ENCODE results near the gene REEP2. TPM values are rescaled to one million over a fixed set of nuclear protein-coding genes. Genes with fewer than 3 reads are reported as not detected.

REEP2 gene
- total RNA-seq, 1 experiment from 2014 or later = 49.0 TPM

- Histone ChIP-seq H3T11ph (ENCODE audit: low read length) (no peak overlapping the region), H4K91ac (ENCODE audit: insufficient read length, low read depth, low read length) (no peak overlapping the region), H3K4me2 (ENCODE audit: insufficient read depth, insufficient read length, low read length) (no peak overlapping the region), H3K23me2 (ENCODE audit: insufficient read length, low read depth, low read length, poor library complexity, severe bottlenecking) (peaks cover 11% of the 10 kb centered on the region), H3K56ac (ENCODE audit: insufficient read length, low read depth, low read length) (no peak overlapping the region), H4K8ac (replicated peaks; ENCODE audit: insufficient read length, low read depth, low read length) (no peak overlapping the region), H2BK5ac (ENCODE audit: insufficient read length, low read length) (no peak overlapping the region), H3K79me2 (ENCODE audit: insufficient read depth, low read length) (no peaks in the 10 kb centered on the region), H4K20me1 (ENCODE audit: control insufficient read depth, insufficient read depth, insufficient read length) (no peaks in the 10 kb centered on the region), H3K18ac (ENCODE audit: insufficient read length, low read depth, low read length) (no peak overlapping the region), H3K9me3 (ENCODE audit: control insufficient read depth, low read depth, low read length) (no peaks in the 10 kb centered on the region), H3K4me1 (ENCODE audit: insufficient read depth, low read length) (peaks cover 4% of the 10 kb centered on the region; the same call in 1 of the 2 replicates), H2BK12ac (ENCODE audit: insufficient read length, low read depth, low read length) (no peak overlapping the region), H3K9ac (ENCODE audit: extremely low read depth, insufficient read length, low read length) (no peak overlapping the region), H3K14ac (ENCODE audit: insufficient read depth, low read length) (no peak overlapping the region), H4K5ac (ENCODE audit: insufficient read length, low read depth, low read length) (no peak overlapping the region), H3K27ac (ENCODE audit: insufficient read length, low read depth, low read length) (no peak overlapping the region), H2AFZ (ENCODE audit: low read length) (no peak overlapping the region), H2BK15ac (ENCODE audit: low read depth, low read length) (no peak overlapping the region), H3K79me1 (ENCODE audit: insufficient read depth, low read depth, low read length, poor library complexity, severe bottlenecking) (no peaks in the 10 kb centered on the region), H2BK120ac (ENCODE audit: low read depth, low read length, poor library complexity, severe bottlenecking) (no peak overlapping the region), H2BK20ac (ENCODE audit: low read depth, low read length, poor library complexity, severe bottlenecking) (no peak overlapping the region), H3K23ac (ENCODE audit: insufficient read length, low read depth, low read length) (no peak overlapping the region), H3K4ac (ENCODE audit: low read depth, low read length) (no peak overlapping the region), H3K27me3 (ENCODE audit: insufficient read depth, low read length) (no peaks in the 10 kb centered on the region; the same call in 1 of the 2 replicates), H2AK5ac (ENCODE audit: insufficient read length, low read length) (no peak overlapping the region)
- H3K27me3 Mint-ChIP-seq (ENCODE audit: low read depth) = peaks cover 15% of the 10 kb centered on the region
- no peak for TF ChIP-seq CTCF (conservative IDR thresholded peaks at IDR 0.05)
- no CpG with 5 or more reads among the region's 7 CpGs for WGBS (ENCODE audit: extremely low coverage, insufficient read length, low lambda C conversion rate)
- no peaks in the 10 kb centered on the region; a peak in 1 of 7 replicates for H3K36me3 Mint-ChIP-seq (ENCODE audit: insufficient read depth in 1 of 3, low read depth in 3 of 3)
- H3K9me3 Mint-ChIP-seq = no peaks in the 10 kb centered on the region; a peak in 1 of 5 replicates
- H3K27ac Mint-ChIP-seq = peak overlapping the region in 2 of 3 experiments; percentile 72 to 81; a peak in 1 of 7 replicates
- no peak for DNase-seq
- peaks cover 22 to 25% of the 10 kb centered on the region in 2 experiments for H3K4me1 Mint-ChIP-seq
- no peak overlapping the region for H3K4me3 Mint-ChIP-seq
These were observed 56.5 kb downstream of the REEP2 start for GRCh38 chr5:138495351-138495750.

Other genes starting within 250 kb of the REEP2 start
- gene CDC23, start 225.7 kb upstream of the REEP2 start, total RNA-seq (2021) = 41.0 and 41.3 TPM in 2 replicates
- 1.6 and 1.8 TPM in 2 replicates for gene GFRA3, start 164.4 kb upstream of the REEP2 start, total RNA-seq (2021)
- 19.9 and 22.8 TPM in 2 replicates for gene CDC25C, start 107.3 kb upstream of the REEP2 start, total RNA-seq (2021)
- 59.6 and 61.9 TPM in 2 replicates for gene FAM53C, start 100.8 kb upstream of the REEP2 start, total RNA-seq (2021)
- gene KDM3B, start 86.4 kb upstream of the REEP2 start, total RNA-seq (2021) = 77.8 and 89.2 TPM in 2 replicates
- gene EGR1, start 26.4 kb downstream of the REEP2 start, total RNA-seq (2021) = 76.6 and 83.3 TPM in 2 replicates
- gene ETF1, start 104.2 kb downstream of the REEP2 start, total RNA-seq (2021) = 175 and 183 TPM in 2 replicates
- 397 and 399 TPM in 2 replicates for gene HSPA9, start 136.3 kb downstream of the REEP2 start, total RNA-seq (2021)

Data from H9 (cell line).